ENCODE measurements around the gene IFIT3.
A peak's percentile ranks its signal among the peaks of the same experiment; 100 is the strongest.
"Not testable (repeated sequence)": the region's sequence is repeated elsewhere in the genome, so short reads cannot be mapped to it uniquely, and the experiment has no call there.

IFIT3 gene

GRCh38 chr10:89329151-89329550 is 1.4 kb downstream of the IFIT3 start:
- Histone ChIP-seq H3K36me3 (ENCODE audit: low read depth) (no peaks in the 10 kb centered on the region), H3K4me3 (ENCODE audit: severe bottlenecking) (no peak overlapping the region), H3K4me1 (ENCODE audit: insufficient read depth, poor library complexity, severe bottlenecking) (peaks cover 28% of the 10 kb centered on the region), H3K27me3 (ENCODE audit: insufficient read depth, poor library complexity, severe bottlenecking) (no peaks in the 10 kb centered on the region), H3K27ac (ENCODE audit: poor library complexity, severe bottlenecking) (peak overlapping the region; percentile 92), H3K9me3 (ENCODE audit: severe bottlenecking) (no peaks in the 10 kb centered on the region)
- DNase-seq (ENCODE audit: low spot score) (no peak), ATAC-seq (ENCODE audit: low read depth) (no peak)
- TF ChIP-seq CTCF (IDR thresholded peaks at IDR 0.05; ENCODE audit: poor library complexity, severe bottlenecking) = no peak

- H3K27ac ChIP-seq (ENCODE audit: poor library complexity, severe bottlenecking); ATAC-seq (ENCODE audit: low read depth); DNase-seq (ENCODE audit: low spot score); H3K9me3 ChIP-seq (ENCODE audit: severe bottlenecking); H3K36me3 ChIP-seq (ENCODE audit: low read depth); H3K4me3 ChIP-seq (ENCODE audit: severe bottlenecking); H3K27me3 ChIP-seq (ENCODE audit: insufficient read depth, poor library complexity, severe bottlenecking): not testable (repeated sequence)
- peaks cover 28% of the 10 kb centered on the region for H3K4me1 ChIP-seq (ENCODE audit: insufficient read depth, poor library complexity, severe bottlenecking)
Measured at GRCh38 chr10:89330014-89330413, 2.2 kb downstream of the IFIT3 start.

GRCh38 chr10:89330537-89331212 is 2.9 kb downstream of the IFIT3 start:
- no peak overlapping the region for H3K4me3 ChIP-seq (ENCODE audit: severe bottlenecking)
- H3K36me3 ChIP-seq (ENCODE audit: low read depth) = no peaks in the 10 kb centered on the region
- TF ChIP-seq CTCF (IDR thresholded peaks at IDR 0.05; ENCODE audit: poor library complexity, severe bottlenecking) = no peak
- peaks cover 28% of the 10 kb centered on the region for H3K4me1 ChIP-seq (ENCODE audit: insufficient read depth, poor library complexity, severe bottlenecking)
- ATAC-seq (ENCODE audit: low read depth) = no peak
- H3K9me3 ChIP-seq (ENCODE audit: severe bottlenecking) = no peaks in the 10 kb centered on the region
- DNase-seq (ENCODE audit: low spot score) = no peak
- no peak overlapping the region for H3K27ac ChIP-seq (ENCODE audit: poor library complexity, severe bottlenecking)
- H3K27me3 ChIP-seq (ENCODE audit: insufficient read depth, poor library complexity, severe bottlenecking) = no peaks in the 10 kb centered on the region

GRCh38 chr10:89331487-89332122 is 3.8 kb downstream of the IFIT3 start:
- not testable (repeated sequence) for H3K36me3 ChIP-seq (ENCODE audit: low read depth); ATAC-seq (ENCODE audit: low read depth); DNase-seq (ENCODE audit: low spot score); H3K4me3 ChIP-seq (ENCODE audit: severe bottlenecking); H3K27me3 ChIP-seq (ENCODE audit: insufficient read depth, poor library complexity, severe bottlenecking); H3K9me3 ChIP-seq (ENCODE audit: severe bottlenecking)
- peaks cover 31% of the 10 kb centered on the region for H3K4me1 ChIP-seq (ENCODE audit: insufficient read depth, poor library complexity, severe bottlenecking)
- peak overlapping the region; percentile 56 for H3K27ac ChIP-seq (ENCODE audit: poor library complexity, severe bottlenecking)

GRCh38 chr10:89332123-89332633 is 4.4 kb downstream of the IFIT3 start:
- ATAC-seq (ENCODE audit: low read depth) (0 out of 3 replicates have a peak, but pooled peaks have one; percentile 36), DNase-seq (ENCODE audit: low spot score) (no peak)
- Histone ChIP-seq H3K27me3 (ENCODE audit: insufficient read depth, poor library complexity, severe bottlenecking) (no peaks in the 10 kb centered on the region), H3K4me1 (ENCODE audit: insufficient read depth, poor library complexity, severe bottlenecking) (peaks cover 32% of the 10 kb centered on the region), H3K4me3 (ENCODE audit: severe bottlenecking) (peak overlapping the region; percentile 4), H3K27ac (ENCODE audit: poor library complexity, severe bottlenecking) (peak overlapping the region; percentile 56), H3K9me3 (ENCODE audit: severe bottlenecking) (no peaks in the 10 kb centered on the region), H3K36me3 (ENCODE audit: low read depth) (no peaks in the 10 kb centered on the region)
- no peak for TF ChIP-seq CTCF (IDR thresholded peaks at IDR 0.05; ENCODE audit: poor library complexity, severe bottlenecking)

Measured in RWPE2 (cell line).